Stimulated activated CD4-positive, alpha-beta T cell treated with anti-CD3 and anti-CD28 coated beads, Interleukin-1b, Interleukin-23, amount 100 ng/mL, for 48 hours (primary cell): ENCODE measurements around the gene PSMC5.
"Not testable (repeated sequence)": the region's sequence is repeated elsewhere in the genome, so short reads cannot be mapped to it uniquely, and the experiment has no call there.

Source experiments
- DNase-seq: peaks from one replicate; pipeline ENCODE4 v3.0.0-alpha.2; 2020

Gene PSMC5

GRCh38 chr17:63827002-63827800, at the start of gene PSMC5, which contains the start of gene FTSJ3:
PSMC5 (plus strand) TSS chr17:63827431; CDS start chr17:63827491, 60 bp downstream.
FTSJ3 (minus strand) TSS chr17:63827663; CDS start chr17:63826902, 761 bp downstream.
- peak; percentile 95 for DNase-seq

DNA sequence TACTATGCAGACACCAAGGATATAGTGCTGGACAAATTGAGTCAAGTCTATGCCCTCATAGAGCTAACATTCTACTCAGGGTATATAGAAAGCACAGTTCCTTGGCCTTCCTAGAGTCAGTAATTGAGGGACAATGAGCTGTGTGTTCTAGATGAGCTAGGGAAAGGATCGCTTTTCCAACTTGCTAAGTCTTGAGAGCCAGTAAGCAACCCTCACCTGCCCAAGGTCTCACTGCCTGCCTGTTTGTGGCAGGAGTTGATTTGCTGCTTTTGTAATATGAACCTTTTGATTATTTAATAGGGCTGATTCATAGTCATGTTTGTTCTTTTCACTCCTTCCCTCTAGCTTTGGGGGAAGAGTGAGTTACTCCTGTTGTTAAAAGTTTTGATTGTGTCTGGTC, 46.7 kb upstream of the PSMC5 start:
- DNase-seq, result no peak

DNA sequence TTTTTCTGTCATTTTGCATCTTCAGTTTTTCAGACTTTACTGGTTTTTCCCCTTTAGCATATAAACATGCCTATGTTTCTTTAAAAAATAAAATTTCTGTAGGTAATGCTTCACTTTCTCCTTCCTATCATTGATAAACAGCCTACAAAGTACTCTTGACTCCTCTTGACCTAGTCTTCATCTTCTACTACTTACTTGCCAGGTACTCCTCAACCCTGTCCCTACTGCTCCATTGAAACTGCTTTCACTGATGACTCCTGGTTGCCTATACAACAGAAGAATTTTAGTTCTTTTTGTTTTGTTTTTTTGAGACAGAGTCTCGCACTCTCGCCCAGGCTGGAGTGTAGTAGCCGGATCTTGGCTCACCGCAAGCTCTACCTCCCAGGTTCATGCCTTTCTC, 46.3 kb upstream of the PSMC5 start:
- DNase-seq, result no peak

DNA sequence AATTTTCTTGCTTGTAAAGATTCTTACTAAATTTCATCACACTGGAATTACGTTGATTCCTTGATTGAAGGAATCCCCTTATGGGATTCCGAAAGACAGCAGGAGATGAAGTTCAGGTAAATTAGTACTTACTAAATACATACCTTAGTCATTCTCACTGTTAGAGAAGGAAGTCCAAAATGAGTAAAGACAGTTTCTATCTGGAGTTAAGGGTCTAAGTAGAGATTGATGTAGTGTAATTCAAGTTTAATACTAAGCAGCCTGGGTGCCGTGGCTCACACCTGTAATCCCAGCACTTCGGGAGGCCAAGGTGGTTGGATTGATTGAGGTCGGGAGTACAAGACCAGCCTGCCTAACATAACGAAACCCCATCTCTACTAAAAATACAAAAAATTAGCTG, 43.7 kb upstream of the PSMC5 start:
- DNase-seq, result no peak

DNA sequence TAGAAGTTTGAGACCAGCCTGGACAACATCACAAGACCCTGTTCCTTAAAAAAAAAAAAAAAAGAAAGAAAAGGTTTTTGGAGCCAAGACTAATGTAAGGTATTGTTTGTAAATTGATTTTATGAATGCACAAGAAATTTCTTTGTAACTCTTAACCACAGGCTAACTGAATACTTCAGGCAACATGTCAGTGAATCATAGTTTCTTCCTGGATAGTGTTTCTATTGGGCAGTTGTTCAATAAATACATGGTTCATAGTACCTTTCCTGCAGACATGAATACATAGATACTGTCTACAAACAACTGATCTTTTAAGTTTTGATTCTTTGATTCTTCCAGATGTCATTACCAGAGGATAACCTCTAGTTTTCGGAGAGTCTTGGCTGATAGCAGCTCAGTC, 41.7 kb upstream of the PSMC5 start:
- no peak for DNase-seq

DNA sequence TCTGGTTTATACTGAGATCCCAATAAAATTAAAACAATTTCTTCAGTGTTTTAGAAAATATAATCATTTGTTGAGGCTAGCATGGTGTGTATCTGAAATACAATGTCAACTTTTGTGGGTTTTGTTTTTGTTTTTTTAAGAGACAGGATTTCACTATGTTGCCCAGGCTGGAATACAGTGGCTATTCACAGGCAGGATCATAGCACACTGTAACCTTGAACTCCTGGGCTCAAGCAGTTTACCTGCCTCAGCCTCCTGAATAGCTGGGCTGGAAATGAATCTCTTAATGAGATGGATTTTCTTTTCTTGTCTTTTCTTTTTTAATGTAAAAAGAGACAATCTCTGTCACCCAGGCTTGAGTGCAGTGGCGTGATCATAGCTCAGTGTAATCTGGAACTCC, 41.1 kb upstream of the PSMC5 start:
- DNase-seq, result no peak

- no peak for DNase-seq
These were observed 40.1 kb upstream of the PSMC5 start for GRCh38 chr17:63786971-63787711.

DNA sequence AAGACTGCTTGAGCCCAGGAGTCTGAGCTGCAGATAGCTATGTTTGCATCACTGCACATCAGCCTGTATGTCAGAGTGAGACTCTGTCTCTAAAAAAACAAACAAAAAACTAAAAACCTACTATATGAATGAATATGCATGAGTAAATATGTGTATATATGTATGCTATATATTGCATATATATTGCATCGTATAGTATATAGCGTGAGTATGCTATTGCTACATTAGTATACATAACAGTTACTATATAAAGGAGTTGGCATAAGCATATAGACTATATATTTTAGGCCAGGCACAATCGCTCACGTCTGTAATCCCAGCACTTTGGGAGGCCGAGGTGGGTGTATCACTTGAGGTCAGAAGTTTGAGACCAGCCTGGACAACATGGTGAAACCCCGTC, 37.2 kb upstream of the PSMC5 start:
- no peak for DNase-seq

- no peak for DNase-seq
These were observed 35.0 kb upstream of the PSMC5 start for GRCh38 chr17:63792055-63792729.

DNA sequence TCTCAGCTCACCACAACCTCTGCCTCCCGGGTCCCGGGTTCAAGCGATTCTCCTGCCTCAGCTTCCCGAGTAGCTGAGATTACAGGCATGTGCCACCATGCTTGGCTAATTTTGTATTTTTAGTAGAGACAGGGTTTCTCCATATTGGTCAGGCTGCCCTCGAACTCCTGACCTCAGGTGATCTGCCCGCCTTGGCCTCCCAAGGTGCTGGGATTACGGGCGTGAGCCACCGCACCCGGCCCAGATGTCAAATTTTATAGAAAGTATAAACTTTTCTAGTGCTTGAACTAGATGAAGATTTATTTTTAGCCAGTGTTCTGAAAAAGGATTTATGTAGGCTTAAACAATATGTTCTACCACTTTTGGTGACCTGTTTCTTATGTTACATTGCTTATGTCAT, 30.9 kb upstream of the PSMC5 start:
- not testable (repeated sequence) for DNase-seq

- DNase-seq, result no peak
These were observed 28.6 kb upstream of the PSMC5 start for GRCh38 chr17:63798572-63799106.

DNA sequence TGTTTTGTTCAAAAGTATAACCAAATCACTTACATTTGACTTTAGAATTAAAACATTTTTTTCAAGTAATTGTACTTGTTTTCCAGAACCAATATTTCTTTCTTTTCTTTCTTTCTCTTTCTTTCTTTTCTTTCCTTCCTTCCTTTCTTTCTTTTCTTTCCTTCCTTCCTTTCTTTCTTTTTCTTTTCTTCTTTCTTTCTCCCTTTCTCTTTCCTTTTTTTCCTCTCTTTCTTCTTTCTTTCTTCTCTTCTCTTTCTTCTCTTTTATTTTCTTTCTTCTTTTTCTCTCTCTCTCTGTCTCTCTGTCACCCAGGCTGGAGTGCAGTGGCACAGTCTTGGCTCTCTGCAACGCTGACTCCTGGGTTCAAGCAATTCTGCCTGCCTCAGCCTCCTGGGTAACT, 26.4 kb upstream of the PSMC5 start:
- no peak for DNase-seq

DNA sequence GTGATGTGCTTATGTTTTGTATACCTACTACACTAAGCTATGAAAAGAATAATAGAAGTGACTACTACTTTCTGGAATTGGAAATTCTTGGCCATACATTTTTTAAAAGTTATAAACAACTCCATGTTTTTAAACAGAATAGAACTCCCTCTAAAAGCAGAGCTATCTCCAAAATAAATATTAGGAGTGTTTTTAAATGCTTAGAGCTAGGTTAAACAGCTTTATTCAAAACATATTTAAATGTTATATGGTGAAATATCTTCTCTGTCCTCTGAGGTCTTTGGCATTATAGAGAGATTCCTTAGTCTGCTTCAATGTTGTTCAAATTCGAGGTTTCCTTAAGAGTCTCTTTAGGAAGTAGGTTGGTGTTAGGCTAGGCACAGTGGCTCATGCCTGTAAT, 22.9 kb upstream of the PSMC5 start:
- DNase-seq, result no peak

- DNase-seq, result no peak
These were observed 21.6 kb upstream of the PSMC5 start for GRCh38 chr17:63805591-63805990.

DNA sequence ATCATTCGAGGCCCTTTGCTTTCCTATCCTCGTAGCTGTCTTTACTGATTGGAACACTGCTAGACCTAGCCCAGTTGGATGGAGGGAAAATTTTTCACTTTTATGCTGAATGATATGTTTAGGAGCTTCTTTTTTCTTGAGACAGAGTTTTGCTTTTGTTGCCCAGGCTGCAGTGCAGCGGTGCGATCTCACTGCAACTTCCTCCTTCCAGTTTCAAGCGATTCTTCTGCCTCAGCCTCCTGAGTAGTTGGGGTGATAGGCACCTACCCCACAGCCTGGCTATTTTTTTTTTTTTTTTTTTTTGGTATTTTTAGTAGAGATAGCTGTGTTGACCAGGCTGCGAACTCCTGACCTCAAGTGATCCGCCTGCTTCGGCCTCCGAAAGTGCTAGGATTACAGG, 17.3 kb upstream of the PSMC5 start:
- DNase-seq, result no peak

DNA sequence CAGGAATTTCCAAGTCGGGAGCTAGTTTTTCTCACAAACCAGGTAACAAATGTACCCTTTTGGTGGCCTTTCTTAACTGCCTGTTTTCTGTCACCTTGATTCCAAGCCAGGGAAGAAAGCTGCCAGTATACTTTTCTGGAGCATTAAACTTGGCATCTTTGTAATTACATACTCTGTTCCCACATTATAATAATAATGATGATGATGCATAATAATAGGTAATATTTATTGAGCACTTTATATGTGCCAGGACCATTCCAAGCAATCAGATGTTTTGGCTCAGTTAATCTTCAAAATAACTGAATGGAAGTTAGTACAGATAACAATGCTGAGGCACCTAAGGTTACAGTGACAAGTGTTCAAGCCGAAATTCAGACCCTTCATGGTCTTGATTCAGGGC, 11.1 kb upstream of the PSMC5 start:
- DNase-seq, result no peak

- DNase-seq, result no peak
These were observed 10.6 kb upstream of the PSMC5 start for GRCh38 chr17:63816669-63817068.

DNA sequence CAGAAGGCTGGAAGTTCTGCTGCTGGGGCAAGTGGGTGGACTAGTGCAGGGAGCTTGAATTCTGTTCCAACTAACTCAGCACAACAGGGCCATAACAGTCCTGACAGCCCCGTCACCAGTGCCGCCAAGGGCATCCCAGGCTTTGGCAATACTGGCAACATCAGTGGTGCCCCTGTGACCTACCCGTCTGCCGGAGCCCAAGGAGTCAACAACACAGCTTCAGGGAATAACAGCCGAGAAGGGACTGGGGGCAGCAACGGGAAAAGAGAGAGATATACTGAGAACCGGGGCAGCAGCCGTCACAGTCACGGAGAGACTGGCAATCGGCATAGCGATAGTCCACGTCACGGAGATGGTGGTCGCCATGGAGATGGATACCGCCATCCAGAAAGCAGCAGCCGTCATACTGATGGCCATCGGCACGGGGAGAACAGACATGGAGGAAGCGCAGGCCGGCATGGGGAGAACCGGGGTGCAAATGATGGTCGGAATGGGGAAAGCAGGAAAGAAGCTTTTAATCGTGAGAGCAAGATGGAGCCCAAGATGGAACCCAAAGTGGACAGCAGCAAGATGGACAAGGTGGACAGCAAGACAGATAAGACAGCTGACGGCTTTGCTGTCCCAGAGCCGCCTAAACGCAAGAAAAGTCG, 9.4 kb upstream of the PSMC5 start:
- no peak for DNase-seq

- no peak for DNase-seq
These were observed 8.1 kb upstream of the PSMC5 start for GRCh38 chr17:63819131-63819530.

DNA sequence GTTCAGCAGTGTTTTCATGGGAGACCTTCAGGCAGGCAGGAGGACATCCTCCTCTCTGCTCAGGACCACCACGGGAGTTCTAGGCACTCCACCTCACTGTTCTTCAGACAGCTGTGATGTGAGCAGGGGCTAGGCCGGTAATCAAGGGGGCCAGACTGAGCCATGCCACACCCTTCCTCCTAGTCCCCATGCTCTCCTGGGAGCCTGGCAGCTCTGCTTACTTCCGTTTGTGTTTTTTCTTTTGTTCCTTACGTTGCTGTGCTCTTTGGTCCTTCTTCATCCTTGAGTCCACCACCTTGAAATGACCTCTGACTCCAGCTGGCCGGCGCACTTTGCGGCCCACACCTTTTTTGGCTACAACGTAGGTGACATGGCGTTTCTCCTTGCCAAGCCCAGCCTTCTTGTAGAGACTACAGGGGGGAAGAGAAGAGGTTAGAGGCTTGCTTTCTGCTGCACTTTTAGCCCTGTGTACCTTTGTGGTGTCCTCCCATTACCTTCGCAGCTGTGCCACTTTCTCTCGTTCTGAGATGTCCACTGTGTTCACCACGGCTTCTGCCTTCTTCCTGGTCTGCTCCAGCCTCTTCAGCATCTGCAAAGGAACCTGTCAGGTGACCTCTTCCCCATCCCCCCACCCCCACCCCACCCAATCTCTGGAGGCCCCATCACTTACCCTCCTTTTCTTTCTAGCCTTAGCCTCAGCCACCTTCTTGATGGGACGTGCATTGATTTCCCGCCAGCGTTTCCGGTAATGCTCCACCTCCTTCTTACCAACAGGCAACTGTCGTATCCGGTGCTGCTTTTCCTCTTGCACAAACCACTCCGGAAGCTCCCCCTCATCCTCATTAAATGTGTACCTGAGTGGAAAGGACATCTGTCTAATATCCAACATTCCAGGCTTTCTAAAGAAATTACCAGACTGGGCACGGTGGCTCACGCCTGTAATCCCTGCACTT, 7.4 kb upstream of the PSMC5 start:
- DNase-seq, result no peak

- DNase-seq, result no peak
These were observed 6.2 kb upstream of the PSMC5 start for GRCh38 chr17:63820963-63821561.
